Measurements from ENCODE around the gene RTEL1.
"Not testable (repeated sequence)": the region's sequence is repeated elsewhere in the genome, so short reads cannot be mapped to it uniquely, and the experiment has no call there.

DNA sequence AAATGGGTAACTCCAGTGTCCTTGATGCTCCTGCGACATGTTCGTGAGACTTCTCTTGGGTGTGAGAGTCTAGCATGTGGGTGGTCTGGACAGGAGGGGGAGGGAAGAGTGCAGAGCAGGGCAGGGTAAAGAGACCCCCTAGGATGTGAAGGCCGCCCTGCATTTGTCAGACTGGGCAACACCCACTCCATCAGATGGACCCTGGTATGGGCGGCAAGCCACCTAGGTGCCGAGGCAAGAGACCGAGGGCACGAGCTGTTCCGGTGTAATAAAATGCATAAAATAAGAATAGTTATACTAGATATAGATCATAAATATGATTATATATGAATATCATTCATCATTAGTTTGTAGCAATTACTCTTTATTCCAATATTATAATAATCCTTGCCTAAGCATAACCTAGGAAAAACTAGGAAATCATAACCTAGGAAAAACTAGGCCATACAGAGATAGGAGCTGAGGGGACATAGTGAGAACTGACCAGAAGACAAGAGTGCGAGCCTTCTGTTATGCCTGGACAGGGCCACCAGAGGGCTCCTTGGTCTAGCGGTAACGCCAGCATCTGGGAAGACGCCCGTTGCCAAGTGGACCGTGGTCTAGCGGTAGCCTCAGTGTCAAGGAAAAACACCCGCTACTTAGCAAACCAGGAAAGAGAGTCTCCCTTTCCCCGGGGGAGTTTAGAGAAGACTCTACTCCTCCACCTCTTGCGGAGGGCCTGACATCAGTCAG, 44.1 kb upstream of the RTEL1 start:
- TF ChIP-seq, protein P1, sequence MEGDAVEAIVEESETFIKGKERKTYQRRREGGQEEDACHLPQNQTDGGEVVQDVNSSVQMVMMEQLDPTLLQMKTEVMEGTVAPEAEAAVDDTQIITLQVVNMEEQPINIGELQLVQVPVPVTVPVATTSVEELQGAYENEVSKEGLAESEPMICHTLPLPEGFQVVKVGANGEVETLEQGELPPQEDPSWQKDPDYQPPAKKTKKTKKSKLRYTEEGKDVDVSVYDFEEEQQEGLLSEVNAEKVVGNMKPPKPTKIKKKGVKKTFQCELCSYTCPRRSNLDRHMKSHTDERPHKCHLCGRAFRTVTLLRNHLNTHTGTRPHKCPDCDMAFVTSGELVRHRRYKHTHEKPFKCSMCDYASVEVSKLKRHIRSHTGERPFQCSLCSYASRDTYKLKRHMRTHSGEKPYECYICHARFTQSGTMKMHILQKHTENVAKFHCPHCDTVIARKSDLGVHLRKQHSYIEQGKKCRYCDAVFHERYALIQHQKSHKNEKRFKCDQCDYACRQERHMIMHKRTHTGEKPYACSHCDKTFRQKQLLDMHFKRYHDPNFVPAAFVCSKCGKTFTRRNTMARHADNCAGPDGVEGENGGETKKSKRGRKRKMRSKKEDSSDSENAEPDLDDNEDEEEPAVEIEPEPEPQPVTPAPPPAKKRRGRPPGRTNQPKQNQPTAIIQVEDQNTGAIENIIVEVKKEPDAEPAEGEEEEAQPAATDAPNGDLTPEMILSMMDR (IDR thresholded peaks at IDR 0.05; ENCODE audit: low read depth, low read length), result peak; percentile 11; the same call in 1 of the 2 replicates
- TF ChIP-seq EZH2phosphoT487 (IDR thresholded peaks at IDR 0.05; ENCODE audit: low read depth), result not testable (repeated sequence)
